Naive thymus-derived CD4-positive, alpha-beta T cell (primary cell): ENCODE results near the gene NPIPB4. TPM values are rescaled to one million over a fixed set of nuclear protein-coding genes. Genes with fewer than 3 reads are reported as not detected.
"Not testable (repeated sequence)": the region's sequence is repeated elsewhere in the genome, so short reads cannot be mapped to it uniquely, and the experiment has no call there.

Experiments
- ATAC-seq: fragments of 150-1000 bp; cut with Tn5 transposase; 2 replicates; pipeline ENCODE4 v1.10.0; 2021; ENCODE audit warnings: mild to moderate bottlenecking, moderate library complexity
- CTCF ChIA-PET: fragments of 350-600 bp; sonication (Branson Sonifier 250); formaldehyde crosslinking; loops from one replicate; lab custom pipeline; 2021; ENCODE audit warnings: antibody characterized with exemption; lab: Charles Lee
- POLR2A ChIA-PET: fragments of 350-600 bp; sonication (Branson Sonifier 250); formaldehyde crosslinking; loops from one replicate; lab custom pipeline; 2021; ENCODE audit warnings: antibody characterized with exemption, inconsistent platforms; lab: Charles Lee
- DNase-seq, 9 donors: peaks; one replicate each; pipeline versions ENCODE4 v3.0.0 to v3.0.0-alpha.2; 2020 to 2022; ENCODE audit warnings: mixed read lengths in 1 of 9
- H3K27ac ChIP-seq: one replicate; pipeline ENCODE4 v1.7.0; 2013; ENCODE audit warnings: mild to moderate bottlenecking, low read depth, low read length, moderate library complexity
- H3K27me3 ChIP-seq, 2 donors: one replicate each; pipeline ENCODE4 v1.7.0; 2013; ENCODE audit warnings: low read length in 2 of 2, mild to moderate bottlenecking in 2 of 2, moderate library complexity in 2 of 2; ENCODE audit not compliant: control insufficient read depth in 2 of 2, insufficient read depth in 2 of 2
- H3K36me3 ChIP-seq, 3 experiments: 1 replicate in 2 of 3; 2 replicates in 1 of 3; pipeline ENCODE4 v1.7.0; 2013; ENCODE audit warnings: low read length in 3 of 3, mild to moderate bottlenecking in 3 of 3, moderate library complexity in 1 of 3; ENCODE audit not compliant: insufficient read depth in 3 of 3, control insufficient read depth in 2 of 3
- H3K4me1 ChIP-seq, 2 donors: one replicate each; pipeline ENCODE4 v1.7.0; 2013; ENCODE audit warnings: low read length in 2 of 2, mild to moderate bottlenecking in 2 of 2, moderate library complexity in 1 of 2; ENCODE audit not compliant: control insufficient read depth in 2 of 2, insufficient read depth in 2 of 2
- H3K4me3 ChIP-seq: 2 replicates; pipeline ENCODE4 v1.7.0; 2013; ENCODE audit warnings: mild to moderate bottlenecking, low read length
- H3K9me3 ChIP-seq, 3 experiments: 1 replicate in 2 of 3; 2 replicates in 1 of 3; pipeline ENCODE4 v1.7.0; 2013; ENCODE audit warnings: low read length in 3 of 3; ENCODE audit not compliant: control insufficient read depth in 2 of 3
- H3K27ac Mint-ChIP-seq, 9 donors: one replicate each; pipeline ENCODE4 v1.8.0; 2020 to 2022; ENCODE audit warnings: mixed read lengths in 9 of 9, mild to moderate bottlenecking in 8 of 9, moderate library complexity in 5 of 9, inconsistent platforms in 2 of 9
- H3K27me3 Mint-ChIP-seq, 5 donors: one replicate each; pipeline ENCODE4 v1.8.0; 2021 to 2022; ENCODE audit warnings: mixed read lengths in 5 of 5, mild to moderate bottlenecking in 1 of 5
- H3K36me3 Mint-ChIP-seq, 5 donors: one replicate each; pipeline ENCODE4 v1.8.0; 2020 to 2022; ENCODE audit warnings: mixed read lengths in 5 of 5, mild to moderate bottlenecking in 3 of 5, inconsistent platforms in 1 of 5
- H3K4me1 Mint-ChIP-seq, 7 donors: one replicate each; pipeline ENCODE4 v1.8.0; 2020 to 2022; ENCODE audit warnings: mixed read lengths in 7 of 7, mild to moderate bottlenecking in 3 of 7, inconsistent platforms in 1 of 7
- H3K4me3 Mint-ChIP-seq, 10 donors: one replicate each; pipeline ENCODE4 v1.8.0; 2020 to 2022; ENCODE audit warnings: mild to moderate bottlenecking in 10 of 10, mixed read lengths in 10 of 10, moderate library complexity in 6 of 10, inconsistent platforms in 2 of 10
- H3K9me3 Mint-ChIP-seq, 11 donors: one replicate each; pipeline ENCODE4 v1.8.0; 2020 to 2022; ENCODE audit warnings: mixed read lengths in 11 of 11, mild to moderate bottlenecking in 4 of 11, inconsistent platforms in 1 of 11, moderate library complexity in 1 of 11
- intact Hi-C, 2 donors: fragments of 100-400 bp; cut with micrococcal nuclease; formaldehyde crosslinking; loops; one replicate each; pipeline ENCODE4 v1.15.1; 2023
- polyA plus RNA-seq, 2 donors: library from polyadenylated mRNA; unstranded; fragments of 300-500 nt; fragmentation: Illumina TruSeq; gene quantifications; one replicate each; pipeline ENCODE4 v1.2.3, GENCODE V29; 2021
- total RNA-seq, 6 experiments: library from RNA in 5 of 6; stranded (reverse) in 5 of 6; gene quantifications; 1 replicate in 5 of 6; 2 replicates in 1 of 6; pipeline ENCODE4 v1.2.3 and lab custom pipeline; 2021 to 2026

Gene NPIPB4
- 100 to 1,000 TPM; 221 to 409 (median 232) TPM for total RNA-seq
- polyA plus RNA-seq, result 1 to 10 TPM; 5.1 to 5.3 TPM
- 10.8 reads per million, percentile 37 among the genes with 10 or more reads in this experiment for total RNA-seq (lab: John Stamatoyannopoulos, UW)

DNA sequence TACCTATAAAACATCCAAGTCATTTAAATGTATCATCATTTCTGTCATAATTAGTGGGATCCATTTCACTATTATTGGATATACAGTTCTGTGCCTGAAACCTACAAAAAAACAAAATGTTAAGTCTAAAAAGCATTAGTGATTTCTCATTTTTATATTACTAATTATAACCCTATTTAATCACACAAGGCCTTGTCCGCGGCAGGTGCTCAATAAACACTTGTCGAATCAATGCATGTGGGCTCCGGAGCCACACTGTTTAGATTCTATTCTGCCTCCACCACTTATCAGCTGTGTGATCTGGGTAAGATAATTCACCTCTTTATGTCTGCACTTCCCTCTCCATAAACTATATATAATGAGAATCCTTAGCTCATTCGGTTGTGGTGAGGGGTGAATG, at the start of gene NPIPB4:
NPIPB4 (minus strand) TSS at position 101 of the 400 bp plus-strand sequence. CDS start 378 bp downstream, outside the sequence.
- DNase-seq, H3K9me3 ChIP-seq, H3K36me3 ChIP-seq, intact Hi-C loops, H3K4me3 Mint-ChIP-seq, CTCF ChIA-PET, H3K27me3 Mint-ChIP-seq, H3K27ac Mint-ChIP-seq, H3K4me3 ChIP-seq, ATAC-seq, H3K9me3 Mint-ChIP-seq, POLR2A ChIA-PET, H3K27ac ChIP-seq, H3K27me3 ChIP-seq, H3K36me3 Mint-ChIP-seq, H3K4me1 ChIP-seq, H3K4me1 Mint-ChIP-seq: not testable (repeated sequence)

DNA sequence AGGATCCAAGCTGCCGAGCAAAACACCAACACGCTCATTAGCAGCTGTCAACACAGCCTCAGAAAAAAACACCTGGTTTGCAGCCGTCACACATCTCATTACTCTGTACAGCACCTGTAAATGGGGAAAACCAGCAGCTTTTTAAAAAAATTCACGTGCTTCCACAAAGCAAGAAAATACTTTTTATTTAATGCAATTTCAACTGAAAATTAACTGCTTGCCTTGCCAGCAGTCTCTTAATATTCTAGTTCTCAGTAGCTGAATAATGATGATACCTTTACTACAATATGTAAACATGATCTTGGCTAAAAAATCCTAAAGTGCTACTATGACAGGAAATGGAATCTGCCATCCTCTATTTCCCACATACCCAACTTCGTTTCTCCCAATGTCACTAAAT, 41.4 kb upstream of the NPIPB4 start:
- H3K27me3 Mint-ChIP-seq, intact Hi-C loops, H3K36me3 Mint-ChIP-seq: not testable (repeated sequence)

DNA sequence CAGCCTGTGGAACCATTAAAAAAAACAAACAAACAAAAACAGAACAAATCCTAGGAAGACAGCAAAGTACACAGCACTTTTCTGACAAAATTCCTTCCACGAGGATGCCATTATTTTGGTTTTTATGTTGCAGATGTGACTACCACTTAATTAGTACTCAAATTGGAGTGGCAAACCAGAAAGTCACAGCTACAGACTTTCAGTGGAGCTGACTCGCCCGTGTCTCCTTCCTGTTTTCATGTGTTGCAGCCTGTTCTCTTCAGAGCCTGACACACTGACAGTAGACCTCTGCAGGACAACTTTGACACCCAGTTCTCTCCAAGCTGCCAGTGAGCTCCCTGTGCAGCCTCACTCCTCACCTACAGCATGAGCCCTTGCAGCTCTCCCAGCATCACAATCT, 24.4 kb upstream of the NPIPB4 start:
- H3K27ac ChIP-seq, result peak overlapping the region; percentile 29
- H3K27me3 ChIP-seq, intact Hi-C loops, CTCF ChIA-PET, H3K9me3 Mint-ChIP-seq, H3K4me1 ChIP-seq, H3K4me3 ChIP-seq, H3K4me1 Mint-ChIP-seq, H3K9me3 ChIP-seq, H3K36me3 ChIP-seq, H3K36me3 Mint-ChIP-seq, H3K27me3 Mint-ChIP-seq, POLR2A ChIA-PET, ATAC-seq: not testable (repeated sequence)
- peak in 8 of 9 donors; percentile 7 to 49 (median 34) for DNase-seq
- H3K4me3 Mint-ChIP-seq, result peak overlapping the region in 3 of 10 donors; percentile 16 to 54 (median 34)
- peak overlapping the region in 6 of 9 donors; percentile 36 to 88 (median 72) for H3K27ac Mint-ChIP-seq

More for the DNA sequence above, 41.4 kb upstream of the NPIPB4 start:
- H3K4me3 ChIP-seq, CTCF ChIA-PET, H3K4me1 ChIP-seq, H3K36me3 ChIP-seq, POLR2A ChIA-PET, H3K4me3 Mint-ChIP-seq, H3K27ac Mint-ChIP-seq, H3K27me3 ChIP-seq, ATAC-seq, H3K9me3 ChIP-seq, H3K4me1 Mint-ChIP-seq, H3K27ac ChIP-seq, H3K9me3 Mint-ChIP-seq, DNase-seq: not testable (repeated sequence)

DNA sequence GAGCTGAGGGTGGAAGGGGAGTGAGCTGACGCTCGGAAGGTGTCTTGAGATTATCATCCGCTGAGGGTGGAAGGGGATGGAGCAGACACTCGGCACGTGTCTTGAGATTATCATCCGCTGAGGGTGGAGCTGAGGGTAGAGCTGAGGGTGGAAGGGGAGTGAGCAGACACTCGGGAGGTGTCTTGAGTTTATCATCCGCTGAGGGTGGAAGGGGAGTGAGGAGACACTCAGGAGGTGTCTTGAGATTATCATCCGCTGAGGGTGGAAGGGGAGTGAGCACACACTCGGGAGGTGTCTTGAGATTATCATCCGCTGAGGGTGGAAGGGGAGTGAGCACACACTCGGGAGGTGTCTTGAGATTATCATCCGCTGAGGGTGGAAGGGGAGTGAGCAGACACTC, 20.4 kb downstream of the NPIPB4 start:
- intact Hi-C loops, H3K4me1 ChIP-seq, H3K4me3 ChIP-seq, H3K9me3 Mint-ChIP-seq, ATAC-seq, H3K36me3 Mint-ChIP-seq, H3K27me3 ChIP-seq, H3K9me3 ChIP-seq, H3K27me3 Mint-ChIP-seq, CTCF ChIA-PET, H3K36me3 ChIP-seq, H3K4me1 Mint-ChIP-seq: not testable (repeated sequence)
- Mint-ChIP-seq H3K4me3 (peak overlapping the region in 6 of 10 donors; percentile 75 to 86 (median 80)), H3K27ac (peak overlapping the region in 5 of 9 donors; percentile 77 to 97 (median 93))
- peak overlapping the region; percentile 75 for H3K27ac ChIP-seq
- DNase-seq, result peak in 3 of 9 donors; percentile 12 to 52 (median 28)
- POLR2A ChIA-PET, result interaction anchor here (0.6 kb wide), 1 partner anchor 668 kb away, joined by 3 read pairs; no protein-coding TSS in a partner anchor

DNA sequence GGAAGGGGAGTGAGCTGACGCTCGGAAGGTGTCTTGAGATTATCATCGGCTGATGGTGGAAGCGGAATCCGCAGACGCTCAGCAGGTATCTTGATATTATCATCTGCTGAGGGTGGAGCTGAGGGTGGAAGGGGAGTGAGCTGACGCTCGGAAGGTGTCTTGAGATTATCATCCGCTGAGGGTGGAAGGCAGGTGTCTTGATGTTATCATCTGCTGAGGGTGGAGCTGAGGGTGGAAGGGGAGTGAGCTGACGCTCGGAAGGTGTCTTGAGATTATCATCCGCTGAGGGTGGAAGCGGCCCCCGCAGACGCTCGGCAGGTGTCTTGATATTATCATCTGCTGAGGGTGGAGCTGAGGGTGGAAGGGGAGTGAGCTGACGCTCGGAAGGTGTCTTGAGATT, 21.2 kb downstream of the NPIPB4 start:
- H3K9me3 Mint-ChIP-seq, H3K4me1 Mint-ChIP-seq, H3K36me3 Mint-ChIP-seq, H3K36me3 ChIP-seq, H3K27me3 ChIP-seq, H3K9me3 ChIP-seq, CTCF ChIA-PET, intact Hi-C loops, H3K27me3 Mint-ChIP-seq, POLR2A ChIA-PET, ATAC-seq, H3K4me3 ChIP-seq, H3K4me1 ChIP-seq: not testable (repeated sequence)
- peak overlapping the region in 7 of 10 donors; percentile 27 to 70 (median 56) for H3K4me3 Mint-ChIP-seq
- peak overlapping the region; percentile 65 for H3K27ac ChIP-seq
- DNase-seq, result peak in 7 of 9 donors; percentile 45 to 84 (median 61)
- H3K27ac Mint-ChIP-seq, result peak overlapping the region in 5 of 9 donors; percentile 59 to 90 (median 81)

DNA sequence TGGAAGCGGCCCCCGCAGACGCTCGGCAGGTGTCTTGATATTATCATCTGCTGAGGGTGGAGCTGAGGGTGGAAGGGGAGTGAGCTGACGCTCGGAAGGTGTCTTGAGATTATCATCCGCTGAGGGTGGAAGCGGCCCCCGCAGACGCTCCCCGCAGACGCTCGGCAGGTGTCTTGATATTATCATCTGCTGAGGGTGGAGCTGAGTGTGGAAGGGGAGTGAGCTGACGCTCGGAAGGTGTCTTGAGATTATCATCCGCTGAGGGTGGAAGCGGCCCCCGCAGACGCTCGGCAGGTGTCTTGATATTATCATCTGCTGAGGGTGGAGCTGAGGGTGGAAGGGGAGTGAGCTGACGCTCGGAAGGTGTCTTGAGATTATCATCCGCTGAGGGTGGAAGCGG, 21.8 kb downstream of the NPIPB4 start:
- H3K27ac Mint-ChIP-seq, CTCF ChIA-PET, H3K27me3 ChIP-seq, H3K4me3 ChIP-seq, H3K4me1 ChIP-seq, intact Hi-C loops, H3K9me3 ChIP-seq, H3K36me3 ChIP-seq, H3K4me3 Mint-ChIP-seq, H3K27me3 Mint-ChIP-seq, H3K36me3 Mint-ChIP-seq, H3K4me1 Mint-ChIP-seq, ATAC-seq, H3K9me3 Mint-ChIP-seq, POLR2A ChIA-PET: not testable (repeated sequence)
- peak in 6 of 9 donors; percentile 31 to 55 (median 48) for DNase-seq
- peak overlapping the region; percentile 79 for H3K27ac ChIP-seq

DNA sequence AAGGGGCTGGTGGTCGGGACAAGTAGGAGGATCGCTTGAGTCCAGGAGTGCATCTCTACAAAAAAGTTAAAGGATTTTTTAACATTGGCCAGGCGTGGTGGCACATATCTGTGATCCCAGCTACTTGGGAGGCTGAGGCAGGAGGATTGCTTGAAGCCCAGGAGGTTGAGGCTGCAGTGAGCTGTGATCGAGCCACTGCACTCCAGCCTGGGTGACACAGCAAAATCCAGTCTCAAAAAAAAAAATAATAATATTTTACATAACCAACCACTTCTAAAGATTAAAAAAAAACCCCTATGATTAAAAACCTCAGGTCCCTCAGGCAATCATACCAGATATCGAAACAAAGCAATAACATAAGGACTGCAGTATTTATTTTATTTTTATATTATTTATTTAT, 23.3 kb downstream of the NPIPB4 start:
- POLR2A ChIA-PET, H3K4me3 ChIP-seq, intact Hi-C loops, H3K36me3 Mint-ChIP-seq, H3K9me3 ChIP-seq, H3K4me3 Mint-ChIP-seq, H3K4me1 ChIP-seq, H3K27me3 ChIP-seq, H3K4me1 Mint-ChIP-seq, H3K9me3 Mint-ChIP-seq, H3K27ac Mint-ChIP-seq, H3K27me3 Mint-ChIP-seq, CTCF ChIA-PET, H3K36me3 ChIP-seq, ATAC-seq: not testable (repeated sequence)
- H3K27ac ChIP-seq, result peak overlapping the region; percentile 63
- peak in 5 of 9 donors; percentile 14 to 42 (median 37) for DNase-seq
